T-helper 2 cell treated with Interferon-gamma antibody and Interleukin-4, amounts not matched to agents 5 μg/mL and 100 μg/mL, for 36 hours (primary cell): ENCODE measurements around the gene FAIM.
"Not testable (repeated sequence)": the region's sequence is repeated elsewhere in the genome, so short reads cannot be mapped to it uniquely, and the experiment has no call there.

Experiments
- DNase-seq: peaks from one replicate; pipeline ENCODE4 v3.0.0; 2021; ENCODE audit warnings: low spot score
- H3K27ac Mint-ChIP-seq: one replicate; pipeline ENCODE4 v1.8.0; 2021; ENCODE audit warnings: mild to moderate bottlenecking, mixed read lengths
- H3K27me3 Mint-ChIP-seq: one replicate; pipeline ENCODE4 v1.8.0; 2021; ENCODE audit warnings: low read depth, mixed read lengths
- H3K36me3 Mint-ChIP-seq: one replicate; pipeline ENCODE4 v1.8.0; 2021; ENCODE audit warnings: low read depth, mixed read lengths
- H3K4me1 Mint-ChIP-seq: one replicate; pipeline ENCODE4 v1.8.0; 2021; ENCODE audit warnings: low read depth, mixed read lengths
- H3K4me3 Mint-ChIP-seq: one replicate; pipeline ENCODE4 v1.8.0; 2022; ENCODE audit warnings: mild to moderate bottlenecking, moderate library complexity, mixed read lengths
- H3K9me3 Mint-ChIP-seq: one replicate; pipeline ENCODE4 v1.8.0; 2021; ENCODE audit warnings: mixed read lengths

FAIM gene

GRCh38 chr3:138678086-138678485, 69.5 kb downstream of the FAIM start:
- no peak overlapping the region for H3K27ac Mint-ChIP-seq
- H3K4me1 Mint-ChIP-seq, result no peaks in the 10 kb centered on the region
- no peaks in the 10 kb centered on the region for H3K27me3 Mint-ChIP-seq
- no peak for DNase-seq
- no peak overlapping the region for H3K4me3 Mint-ChIP-seq
- H3K9me3 Mint-ChIP-seq, result peaks cover 11% of the 10 kb centered on the region
- H3K36me3 Mint-ChIP-seq, result peaks cover 42% of the 10 kb centered on the region

- Mint-ChIP-seq H3K36me3 (peaks cover 33% of the 10 kb centered on the region), H3K9me3 (peaks cover 11% of the 10 kb centered on the region), H3K27ac (no peak overlapping the region)
Observed at GRCh38 chr3:138678874-138679392, 70.4 kb downstream of the FAIM start.

GRCh38 chr3:138680974-138681373, 72.4 kb downstream of the FAIM start:
- peaks cover 16% of the 10 kb centered on the region for H3K36me3 Mint-ChIP-seq
- H3K4me1 Mint-ChIP-seq, H3K9me3 Mint-ChIP-seq, H3K27ac Mint-ChIP-seq, DNase-seq, H3K4me3 Mint-ChIP-seq, H3K27me3 Mint-ChIP-seq: not testable (repeated sequence)

More at GRCh38 chr3:138678874-138679392, 70.4 kb downstream of the FAIM start:
- Mint-ChIP-seq H3K4me1 (no peaks in the 10 kb centered on the region), H3K27me3 (no peaks in the 10 kb centered on the region), H3K4me3 (no peak overlapping the region)
- DNase-seq, result no peak

- peaks cover 10% of the 10 kb centered on the region for H3K36me3 Mint-ChIP-seq
- H3K9me3 Mint-ChIP-seq, result no peaks in the 10 kb centered on the region
- H3K27me3 Mint-ChIP-seq, result no peaks in the 10 kb centered on the region
- no peak overlapping the region for H3K27ac Mint-ChIP-seq
- no peak overlapping the region for H3K4me3 Mint-ChIP-seq
- DNase-seq, result no peak
- H3K4me1 Mint-ChIP-seq, result peaks cover 2% of the 10 kb centered on the region
Observed at GRCh38 chr3:138681463-138682220, 73.1 kb downstream of the FAIM start.

GRCh38 chr3:138682648-138683047, 74.1 kb downstream of the FAIM start:
- H3K4me3 Mint-ChIP-seq, result no peak overlapping the region
- H3K4me1 Mint-ChIP-seq, result peaks cover 10% of the 10 kb centered on the region
- peaks cover 10% of the 10 kb centered on the region for H3K36me3 Mint-ChIP-seq
- H3K27me3 Mint-ChIP-seq, result no peaks in the 10 kb centered on the region
- H3K9me3 Mint-ChIP-seq, result no peaks in the 10 kb centered on the region
- H3K27ac Mint-ChIP-seq, result no peak overlapping the region
- DNase-seq, result no peak
